Cardiac fibroblast (primary cell): Measurements from ENCODE around the gene CFAP74.

Source experiments
- DNase-seq, 2 donors: peaks; one replicate each; pipeline versions ENCODE4 v3.0.0 to v3.0.0-alpha.2; 2010; ENCODE audit warnings: low read depth in 2 of 2
- H3K4me3 ChIP-seq, 2 donors: replicated peaks in 1 of 2; 1 replicate in 1 of 2; 2 replicates in 1 of 2; pipeline ENCODE4 v1.5.1; 2011; ENCODE audit warnings: low read depth in 2 of 2, low read length in 2 of 2, mild to moderate bottlenecking in 2 of 2, moderate library complexity in 1 of 2
- TF ChIP-seq, protein P1 (sequence below): IDR thresholded peaks from one replicate; pipeline ENCODE4 v1.5.1; 2011; ENCODE audit warnings: low read depth, mild to moderate bottlenecking, low read length, inconsistent platforms

Gene CFAP74

DNA sequence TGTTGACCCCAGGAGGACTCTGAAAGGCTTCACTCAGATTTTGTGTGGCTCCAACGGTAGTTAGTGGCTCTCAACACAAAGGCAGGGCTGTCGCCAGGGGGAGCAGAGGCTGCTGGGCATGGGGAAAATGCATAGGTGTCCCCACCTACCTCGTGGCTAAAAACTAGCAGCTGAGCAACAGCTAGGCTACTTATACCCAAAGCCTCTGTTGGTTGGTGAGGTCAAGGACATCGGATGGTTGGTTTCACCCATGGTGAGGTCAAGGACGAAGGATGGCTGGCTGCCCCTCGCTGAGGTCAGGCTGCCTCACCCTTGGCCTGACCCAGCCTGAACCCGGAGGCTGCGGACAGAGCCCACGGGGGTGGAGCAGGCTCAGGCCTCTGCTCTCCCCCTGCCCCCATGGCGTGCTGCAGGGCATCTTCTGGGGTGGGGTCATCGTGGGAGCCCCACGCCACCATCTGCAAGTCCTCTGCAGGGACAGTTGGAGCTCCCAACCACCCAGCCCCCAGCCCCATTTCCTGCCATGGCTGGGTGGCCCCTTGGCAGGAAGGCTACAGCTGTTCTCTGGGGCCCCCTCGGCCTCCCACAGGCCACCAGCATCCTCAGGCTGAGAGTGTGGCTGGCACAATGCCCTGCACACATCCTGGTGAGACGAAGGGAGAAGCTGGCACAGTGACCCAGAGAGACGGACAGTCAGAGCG lies 104.2 kb downstream of the CFAP74 start:
- TF ChIP-seq, protein P1, sequence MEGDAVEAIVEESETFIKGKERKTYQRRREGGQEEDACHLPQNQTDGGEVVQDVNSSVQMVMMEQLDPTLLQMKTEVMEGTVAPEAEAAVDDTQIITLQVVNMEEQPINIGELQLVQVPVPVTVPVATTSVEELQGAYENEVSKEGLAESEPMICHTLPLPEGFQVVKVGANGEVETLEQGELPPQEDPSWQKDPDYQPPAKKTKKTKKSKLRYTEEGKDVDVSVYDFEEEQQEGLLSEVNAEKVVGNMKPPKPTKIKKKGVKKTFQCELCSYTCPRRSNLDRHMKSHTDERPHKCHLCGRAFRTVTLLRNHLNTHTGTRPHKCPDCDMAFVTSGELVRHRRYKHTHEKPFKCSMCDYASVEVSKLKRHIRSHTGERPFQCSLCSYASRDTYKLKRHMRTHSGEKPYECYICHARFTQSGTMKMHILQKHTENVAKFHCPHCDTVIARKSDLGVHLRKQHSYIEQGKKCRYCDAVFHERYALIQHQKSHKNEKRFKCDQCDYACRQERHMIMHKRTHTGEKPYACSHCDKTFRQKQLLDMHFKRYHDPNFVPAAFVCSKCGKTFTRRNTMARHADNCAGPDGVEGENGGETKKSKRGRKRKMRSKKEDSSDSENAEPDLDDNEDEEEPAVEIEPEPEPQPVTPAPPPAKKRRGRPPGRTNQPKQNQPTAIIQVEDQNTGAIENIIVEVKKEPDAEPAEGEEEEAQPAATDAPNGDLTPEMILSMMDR = no peak
- DNase-seq = no peak
- no peak overlapping the region for H3K4me3 ChIP-seq

DNA sequence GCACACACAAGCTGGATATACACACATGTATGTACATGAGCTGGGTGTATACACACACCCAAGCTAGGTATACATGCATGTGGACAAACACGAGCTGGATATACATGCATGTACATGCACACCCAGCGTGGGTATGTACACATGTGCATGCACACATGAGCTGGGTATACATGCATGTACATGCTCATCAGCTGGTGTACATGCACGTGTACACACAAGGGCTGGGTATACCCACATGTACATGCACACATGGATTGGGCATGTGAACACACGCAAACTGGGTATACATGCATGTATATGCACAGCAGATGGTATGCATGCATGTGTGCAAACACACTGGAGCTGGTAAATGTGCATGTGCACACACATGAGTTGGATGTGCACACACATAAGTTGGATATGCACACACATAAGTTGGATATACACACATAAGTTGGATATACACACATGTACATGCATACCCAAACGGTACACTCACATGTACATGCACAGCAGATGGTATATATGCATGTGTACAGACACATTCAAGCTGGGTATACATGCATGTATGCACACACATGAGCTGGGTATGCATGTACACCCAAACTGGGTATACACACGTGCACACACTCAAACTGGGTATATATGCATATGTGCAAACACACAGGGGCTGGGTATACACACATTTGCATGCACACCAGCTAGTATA lies 105.2 kb downstream of the CFAP74 start:
- TF ChIP-seq, protein P1 = no peak
- no peak for DNase-seq
- H3K4me3 ChIP-seq = no peak overlapping the region

DNA sequence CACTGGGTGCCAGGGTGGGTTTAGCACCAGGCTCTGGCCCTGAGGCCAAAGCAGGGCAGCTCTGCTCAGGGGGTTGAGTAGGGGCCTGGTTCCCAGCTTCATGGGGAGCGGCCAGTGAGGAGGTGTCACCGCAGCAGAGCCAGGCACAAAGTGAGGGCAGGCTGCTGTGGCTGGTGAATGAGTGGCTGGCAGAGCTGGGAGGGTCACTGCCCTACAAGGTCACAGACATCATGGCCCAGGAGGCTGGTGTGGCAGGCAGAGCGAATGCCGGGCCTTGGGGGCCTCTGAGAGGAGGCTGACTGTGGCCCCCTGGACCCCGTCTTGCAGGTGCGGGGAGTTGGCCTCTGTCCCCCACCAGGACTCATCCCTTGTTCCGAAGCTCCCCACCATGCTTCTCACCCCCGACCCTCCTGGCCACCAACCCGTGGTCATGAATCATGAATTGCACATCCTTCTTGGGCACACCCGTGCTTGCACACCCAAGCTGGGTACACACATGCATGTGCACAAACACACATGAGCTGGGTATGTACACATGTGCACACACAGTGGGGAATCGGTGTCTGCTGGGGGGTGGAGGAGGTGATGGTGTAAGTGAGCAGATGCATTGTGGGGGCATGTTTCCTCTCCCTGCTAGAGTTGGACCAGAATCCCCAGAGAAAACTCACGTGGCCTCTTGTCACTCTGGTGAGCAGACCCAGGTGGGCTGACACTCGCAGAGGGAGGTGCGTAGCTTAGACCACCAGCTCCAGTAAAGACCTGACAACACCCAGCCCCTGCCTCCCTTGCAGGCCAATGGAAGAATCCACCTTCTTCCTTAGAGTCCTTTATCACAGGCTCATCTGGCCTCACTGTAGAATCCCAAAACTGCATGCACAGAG lies 107.9 kb downstream of the CFAP74 start:
- TF ChIP-seq, protein P1 = no peak
- no peak overlapping the region for H3K4me3 ChIP-seq
- DNase-seq = no peak

DNA sequence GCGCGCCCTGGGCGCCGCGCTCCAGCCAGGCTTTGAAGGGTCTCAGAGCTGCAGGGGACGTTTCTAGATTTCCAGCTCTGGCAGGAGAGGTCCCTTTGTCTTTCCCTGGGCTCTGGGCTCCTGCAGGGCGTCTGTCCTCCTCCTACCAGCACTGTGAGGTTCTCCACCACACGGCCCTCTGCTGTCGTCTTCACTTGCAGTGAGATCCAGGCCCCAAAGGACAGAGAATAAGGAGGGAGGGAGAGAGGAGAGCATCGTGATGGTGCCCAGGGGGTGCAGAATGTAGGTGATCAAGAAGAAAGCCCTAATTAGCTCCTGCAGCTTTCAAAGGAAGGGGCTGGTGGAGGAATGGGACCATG lies 108.5 kb downstream of the CFAP74 start:
- DNase-seq = no peak
- H3K4me3 ChIP-seq = no peak overlapping the region
- TF ChIP-seq, protein P1 = no peak

DNA sequence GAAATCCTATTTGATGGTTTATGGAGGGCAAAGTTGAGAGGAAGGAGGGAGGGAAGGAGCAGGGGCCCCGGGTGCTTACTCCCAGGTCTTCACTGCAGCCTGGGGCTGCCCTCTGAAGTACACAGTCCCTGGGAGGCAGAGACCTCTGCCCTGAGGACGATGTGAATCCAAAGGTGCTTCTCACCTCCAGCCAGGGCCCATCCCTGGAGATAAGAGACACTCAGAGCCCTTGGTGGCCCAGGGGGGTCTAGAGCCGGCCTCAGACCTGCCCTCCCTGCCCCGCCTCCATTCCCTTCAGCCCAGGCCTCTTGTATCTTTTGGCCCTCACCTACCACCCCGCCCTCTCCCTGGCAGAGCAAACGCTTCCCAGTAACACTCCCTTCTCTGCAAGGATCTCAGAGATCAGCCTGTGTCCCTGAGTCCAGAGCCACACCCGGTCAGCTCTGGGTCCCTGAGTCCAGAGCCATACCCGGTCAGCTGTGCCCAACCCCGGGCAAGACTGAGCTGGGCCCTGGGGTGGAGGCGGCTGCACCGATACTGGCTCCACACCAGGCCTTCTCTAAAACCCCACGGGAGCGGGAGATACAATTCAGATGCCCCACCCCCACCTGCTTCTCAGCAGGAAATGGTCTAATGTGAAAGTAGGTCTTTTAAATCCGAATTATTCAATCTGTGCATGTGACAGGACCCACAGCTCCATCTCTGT lies 109.1 kb downstream of the CFAP74 start:
- no peak for DNase-seq
- no peak overlapping the region for H3K4me3 ChIP-seq
- TF ChIP-seq, protein P1 = no peak

DNA sequence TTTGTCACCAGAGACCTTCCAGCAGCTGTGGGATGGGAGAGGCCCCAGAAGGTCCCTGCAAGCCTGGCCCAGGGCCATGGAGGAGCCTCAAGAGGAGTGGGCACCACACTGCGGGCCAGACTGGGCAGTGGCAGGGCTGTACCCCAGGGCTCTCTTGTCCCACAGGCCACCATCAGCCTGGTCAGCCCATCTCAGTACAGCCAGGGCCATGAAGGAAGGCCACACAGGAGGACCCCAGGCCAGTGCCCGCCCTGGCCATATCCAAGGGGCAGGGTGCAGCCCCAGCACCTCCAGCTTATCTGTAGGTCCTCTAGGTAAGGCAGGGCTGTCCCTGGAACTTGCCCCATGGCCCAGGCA lies 109.6 kb downstream of the CFAP74 start:
- TF ChIP-seq, protein P1 = no peak
- no peak for DNase-seq
- no peak overlapping the region for H3K4me3 ChIP-seq
